ENCODE measurements around the gene PRR15.

PRR15 gene

GRCh38 chr7:29572558-29572957 is 8.9 kb downstream of the PRR15 start:
- no peak for DNase-seq

GRCh38 chr7:29573567-29573966 is 9.9 kb downstream of the PRR15 start:
- DNase-seq: no peak

- DNase-seq: no peak
Measured at GRCh38 chr7:29574659-29575058, 11.0 kb downstream of the PRR15 start.

GRCh38 chr7:29587195-29587808 is 23.7 kb downstream of the PRR15 start:
- DNase-seq: no peak

- peak; percentile 71 for DNase-seq
Measured at GRCh38 chr7:29588212-29588611, 24.6 kb downstream of the PRR15 start.

GRCh38 chr7:29588900-29589696 is 25.5 kb downstream of the PRR15 start:
- peak; percentile 93 for DNase-seq

GRCh38 chr7:29592866-29593265 is 29.2 kb downstream of the PRR15 start:
- DNase-seq: no peak

- no peak for DNase-seq
Measured at GRCh38 chr7:29593459-29593858, 29.8 kb downstream of the PRR15 start.

- DNase-seq: no peak
Measured at GRCh38 chr7:29596593-29597178, 33.1 kb downstream of the PRR15 start.

- no peak for DNase-seq
Measured at GRCh38 chr7:29597266-29597665, 33.6 kb downstream of the PRR15 start.

GRCh38 chr7:29598137-29598536 is 34.5 kb downstream of the PRR15 start:
- no peak for DNase-seq

- DNase-seq: no peak
Measured at GRCh38 chr7:29598613-29599012, 35.0 kb downstream of the PRR15 start.

GRCh38 chr7:29599026-29599425 is 35.4 kb downstream of the PRR15 start:
- no peak for DNase-seq

GRCh38 chr7:29600661-29601060 is 37.0 kb downstream of the PRR15 start:
- DNase-seq: no peak

GRCh38 chr7:29604052-29604451 is 40.4 kb downstream of the PRR15 start:
- DNase-seq: no peak

GRCh38 chr7:29604702-29605101 is 41.1 kb downstream of the PRR15 start:
- no peak for DNase-seq

GRCh38 chr7:29605671-29606070 is 42.0 kb downstream of the PRR15 start:
- peak; percentile 47 for DNase-seq

- no peak for DNase-seq
Measured at GRCh38 chr7:29606287-29606721, 42.7 kb downstream of the PRR15 start.

GRCh38 chr7:29606830-29607229 is 43.2 kb downstream of the PRR15 start:
- no peak for DNase-seq

GRCh38 chr7:29607259-29607658 is 43.6 kb downstream of the PRR15 start:
- DNase-seq: no peak

GRCh38 chr7:29607889-29608288 is 44.3 kb downstream of the PRR15 start:
- no peak for DNase-seq

- DNase-seq: peak; percentile 14
Measured at GRCh38 chr7:29609162-29610037, 45.8 kb downstream of the PRR15 start.

- no peak for DNase-seq
Measured at GRCh38 chr7:29610086-29610485, 46.5 kb downstream of the PRR15 start.

Measured in NCI-H82 (cell line).